ENCODE data around the gene ROR2.

ROR2 gene

DNA sequence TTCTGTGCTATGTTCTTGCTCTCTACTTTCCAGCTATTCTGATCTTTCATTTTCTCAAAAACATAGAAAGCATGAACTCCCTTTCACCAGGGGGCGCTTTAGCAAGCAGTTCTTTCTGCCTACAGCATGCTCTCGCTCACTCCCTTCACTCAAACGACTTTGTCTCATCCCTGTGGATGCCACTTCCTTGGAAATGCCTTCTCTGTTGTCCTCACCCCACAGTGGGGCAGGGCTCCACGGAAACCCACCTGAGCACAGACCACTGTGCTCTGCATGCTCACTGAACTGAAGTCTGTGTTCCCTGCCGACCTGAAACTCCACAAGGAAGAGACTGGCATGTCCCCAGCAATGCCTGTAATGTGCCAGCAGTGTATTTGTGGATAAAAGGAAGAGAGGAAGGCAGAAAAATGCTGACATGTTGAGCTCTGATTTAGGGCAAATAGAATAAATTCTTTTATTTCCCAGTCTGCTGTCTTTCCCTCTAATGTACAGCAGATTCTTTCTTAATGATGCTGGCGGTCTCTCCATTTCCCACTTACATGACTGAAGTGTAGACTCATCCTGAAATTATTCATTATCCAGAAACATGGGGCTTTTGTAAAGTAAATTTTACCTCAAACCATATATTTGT lies 4.9 kb upstream of the ROR2 start:
- Histone ChIP-seq H3K36me3 (ENCODE audit: insufficient read depth, low read length) (no peaks in the 10 kb centered on the region), H3K4me3 (peak overlapping the region; percentile 51), H3K9me3 (ENCODE audit: low read depth, low read length) (no peaks in the 10 kb centered on the region), H3K27ac (no peak overlapping the region), H3K9ac (ENCODE audit: insufficient read length) (no peak overlapping the region)
- TF ChIP-seq POLR2AphosphoS5 (IDR thresholded peaks at IDR 0.05; ENCODE audit: borderline replicate concordance, low read depth, low read length) (no peak), FOXP2 (optimal IDR thresholded peaks at IDR 0.05; ENCODE audit: control extremely low read depth, extremely low read length, insufficient read depth) (no peak), EZH2 (IDR thresholded peaks at IDR 0.05) (no peak)
- peak; percentile 16 for DNase-seq (ENCODE audit: low read depth, low spot score)

- no peaks in the 10 kb centered on the region for H3K9me3 ChIP-seq (ENCODE audit: low read depth, low read length)
- no peak overlapping the region for H3K9ac ChIP-seq (ENCODE audit: insufficient read length)
- no peak overlapping the region for H3K27ac ChIP-seq
- H3K4me3 ChIP-seq, result no peak overlapping the region
- no peaks in the 10 kb centered on the region for H3K36me3 ChIP-seq (ENCODE audit: insufficient read depth, low read length)
- no peak for DNase-seq (ENCODE audit: low read depth, low spot score)
- TF ChIP-seq FOXP2 (optimal IDR thresholded peaks at IDR 0.05; ENCODE audit: control extremely low read depth, extremely low read length, insufficient read depth) (no peak), EZH2 (IDR thresholded peaks at IDR 0.05) (no peak), POLR2AphosphoS5 (IDR thresholded peaks at IDR 0.05; ENCODE audit: borderline replicate concordance, low read depth, low read length) (no peak)
Observed at GRCh38 chr9:91953718-91954117, 3.7 kb upstream of the ROR2 start.

GRCh38 chr9:91951944-91952520 lies 2.0 kb upstream of the ROR2 start:
- no peak overlapping the region for H3K4me3 ChIP-seq
- no peaks in the 10 kb centered on the region for H3K36me3 ChIP-seq (ENCODE audit: insufficient read depth, low read length)
- DNase-seq (ENCODE audit: low read depth, low spot score), result no peak
- TF ChIP-seq FOXP2 (optimal IDR thresholded peaks at IDR 0.05; ENCODE audit: control extremely low read depth, extremely low read length, insufficient read depth) (no peak), POLR2AphosphoS5 (IDR thresholded peaks at IDR 0.05; ENCODE audit: borderline replicate concordance, low read depth, low read length) (no peak), EZH2 (IDR thresholded peaks at IDR 0.05) (no peak)
- H3K9ac ChIP-seq (ENCODE audit: insufficient read length), result no peak overlapping the region
- no peak overlapping the region for H3K27ac ChIP-seq
- H3K9me3 ChIP-seq (ENCODE audit: low read depth, low read length), result no peaks in the 10 kb centered on the region

DNA sequence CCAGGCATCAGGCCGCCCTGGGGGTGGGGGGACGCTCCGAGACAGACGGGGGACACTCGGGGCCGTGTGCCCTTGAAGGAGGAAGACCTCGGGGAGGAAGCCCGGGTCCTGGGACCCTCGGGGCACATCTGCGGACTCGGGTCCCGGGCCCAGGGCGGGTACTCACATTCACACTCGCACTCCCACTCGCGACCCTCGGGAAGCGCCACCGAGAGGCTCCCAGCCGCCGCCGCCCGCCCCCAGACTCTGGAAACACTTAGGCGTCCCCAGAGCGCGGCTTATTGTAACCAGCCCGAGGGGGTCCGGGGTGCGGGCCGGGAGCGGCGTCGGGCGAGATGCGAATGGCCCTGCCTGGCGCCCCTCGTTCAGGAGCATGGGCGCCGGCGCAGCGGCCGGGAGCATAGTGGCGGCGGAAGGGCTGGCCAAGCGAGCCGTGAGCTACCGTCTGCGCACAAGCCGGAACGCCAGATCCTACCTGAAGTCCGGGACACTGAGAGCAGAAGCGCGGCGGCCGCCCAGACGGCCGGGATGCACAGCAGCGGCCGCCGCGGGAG lies 559 bp downstream of the ROR2 start:
- H3K9ac ChIP-seq (ENCODE audit: insufficient read length), result no peak overlapping the region
- TF ChIP-seq POLR2AphosphoS5 (IDR thresholded peaks at IDR 0.05; ENCODE audit: borderline replicate concordance, low read depth, low read length), result no peak
- TF ChIP-seq FOXP2 (optimal IDR thresholded peaks at IDR 0.05; ENCODE audit: control extremely low read depth, extremely low read length, insufficient read depth), result no peak
- no peak for TF ChIP-seq EZH2 (IDR thresholded peaks at IDR 0.05)
- H3K36me3 ChIP-seq (ENCODE audit: insufficient read depth, low read length), result no peaks in the 10 kb centered on the region
- no peak for DNase-seq (ENCODE audit: low read depth, low spot score)
- no peak overlapping the region for H3K27ac ChIP-seq
- H3K4me3 ChIP-seq, result peak overlapping the region; percentile 85
- H3K9me3 ChIP-seq (ENCODE audit: low read depth, low read length), result no peaks in the 10 kb centered on the region

DNA sequence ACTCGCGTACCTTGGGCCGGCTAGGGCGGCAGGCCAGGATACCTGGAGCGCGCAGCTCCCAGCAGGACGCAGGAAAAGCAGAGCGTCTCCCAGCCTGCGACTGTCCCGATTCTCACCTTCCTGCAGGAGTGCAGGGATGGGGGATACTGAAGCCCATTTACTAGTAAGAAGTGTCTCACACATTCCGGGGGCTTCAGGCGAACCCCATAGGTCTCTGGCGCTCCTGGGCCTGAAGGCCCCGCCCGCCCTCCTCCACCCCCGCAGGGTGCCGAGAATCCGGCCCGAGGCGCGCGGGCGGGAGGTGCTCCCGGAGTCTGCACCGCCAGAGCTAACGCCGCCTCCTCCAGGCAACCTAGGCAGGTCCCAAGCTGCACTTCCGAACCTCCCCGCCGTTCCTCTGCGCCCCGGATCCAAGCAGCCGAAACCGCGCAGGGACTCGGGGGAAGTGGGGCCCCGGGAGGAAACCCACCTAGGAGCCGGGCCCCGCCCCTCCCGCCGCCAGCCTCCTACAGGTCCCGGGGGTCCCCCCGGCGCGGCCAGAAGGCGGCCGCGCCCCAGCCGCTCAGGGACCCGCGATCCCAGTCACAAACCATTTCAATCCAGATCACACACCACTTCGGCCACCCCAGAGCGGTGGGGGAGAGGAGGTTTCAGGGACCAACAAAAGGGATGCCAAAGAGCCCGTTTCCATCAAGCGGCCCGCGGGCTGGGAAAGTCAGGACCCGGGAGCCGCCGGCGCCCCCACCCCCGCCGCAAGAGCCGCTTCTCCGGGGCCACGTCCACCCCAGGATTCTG lies 1.2 kb downstream of the ROR2 start:
- Histone ChIP-seq H3K4me3 (peak overlapping the region; percentile 85), H3K9ac (ENCODE audit: insufficient read length) (no peak overlapping the region)

GRCh38 chr9:91948101-91948596 lies 1.9 kb downstream of the ROR2 start:
- peak overlapping the region; percentile 85 for H3K4me3 ChIP-seq
- TF ChIP-seq EZH2 (IDR thresholded peaks at IDR 0.05), result no peak
- no peak for TF ChIP-seq FOXP2 (optimal IDR thresholded peaks at IDR 0.05; ENCODE audit: control extremely low read depth, extremely low read length, insufficient read depth)
- TF ChIP-seq POLR2AphosphoS5 (IDR thresholded peaks at IDR 0.05; ENCODE audit: borderline replicate concordance, low read depth, low read length), result no peak
- no peak overlapping the region for H3K9ac ChIP-seq (ENCODE audit: insufficient read length)
- no peak for DNase-seq (ENCODE audit: low read depth, low spot score)
- no peaks in the 10 kb centered on the region for H3K9me3 ChIP-seq (ENCODE audit: low read depth, low read length)
- H3K36me3 ChIP-seq (ENCODE audit: insufficient read depth, low read length), result no peaks in the 10 kb centered on the region
- H3K27ac ChIP-seq, result no peak overlapping the region

More for the DNA sequence above, 1.2 kb downstream of the ROR2 start:
- no peaks in the 10 kb centered on the region for H3K9me3 ChIP-seq (ENCODE audit: low read depth, low read length)
- DNase-seq (ENCODE audit: low read depth, low spot score), result no peak
- TF ChIP-seq EZH2 (IDR thresholded peaks at IDR 0.05) (no peak), FOXP2 (optimal IDR thresholded peaks at IDR 0.05; ENCODE audit: control extremely low read depth, extremely low read length, insufficient read depth) (no peak), POLR2AphosphoS5 (IDR thresholded peaks at IDR 0.05; ENCODE audit: borderline replicate concordance, low read depth, low read length) (no peak)
- no peaks in the 10 kb centered on the region for H3K36me3 ChIP-seq (ENCODE audit: insufficient read depth, low read length)
- H3K27ac ChIP-seq, result no peak overlapping the region

DNA sequence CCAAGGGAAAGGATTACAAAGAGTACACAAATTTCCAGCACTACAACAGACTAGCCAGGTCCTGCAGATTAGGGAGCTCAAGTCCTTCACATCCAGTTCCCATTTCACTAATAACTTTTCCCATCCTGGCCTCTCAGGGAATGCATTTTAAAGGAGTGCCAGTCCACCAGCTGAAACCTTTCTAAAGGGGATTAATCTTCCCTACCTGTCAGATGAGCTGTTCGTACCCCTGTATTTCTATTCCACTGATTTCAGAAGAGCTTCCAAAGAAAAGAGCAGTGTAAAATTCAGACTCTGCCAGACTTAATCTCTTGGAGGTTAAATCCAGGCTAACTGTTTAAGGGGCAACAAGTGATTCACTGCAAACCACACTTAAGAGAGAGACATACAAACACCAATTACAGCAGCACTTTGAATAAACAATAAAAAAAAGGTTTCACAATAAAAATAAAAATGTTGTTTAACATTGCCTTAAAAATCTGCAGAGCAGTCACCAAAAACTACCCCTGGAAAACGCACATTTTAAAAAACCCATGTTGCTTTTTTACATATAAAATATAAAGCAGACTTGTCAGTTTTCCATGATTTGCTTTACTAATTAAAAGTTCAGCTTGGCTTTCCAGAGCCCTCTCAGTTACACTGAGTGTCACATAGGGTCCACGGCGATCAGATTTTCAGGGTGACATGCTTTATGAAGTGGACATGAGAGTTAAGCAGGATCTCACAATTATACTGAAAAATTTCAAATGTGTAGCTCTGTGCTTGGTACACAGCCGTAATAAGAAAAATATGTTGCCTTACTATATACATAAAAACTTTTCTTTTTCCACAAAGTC lies 3.2 kb downstream of the ROR2 start:
- Histone ChIP-seq H3K27ac (peak overlapping the region; percentile 45; the same call in 1 of the 2 replicates), H3K4me3 (0 out of 2 replicates have a peak overlapping the region, but pooled peaks have one; percentile 23), H3K36me3 (ENCODE audit: insufficient read depth, low read length) (no peaks in the 10 kb centered on the region), H3K9me3 (ENCODE audit: low read depth, low read length) (no peaks in the 10 kb centered on the region), H3K9ac (ENCODE audit: insufficient read length) (peak overlapping the region; percentile 28)
- no peak for DNase-seq (ENCODE audit: low read depth, low spot score)
- TF ChIP-seq POLR2AphosphoS5 (IDR thresholded peaks at IDR 0.05; ENCODE audit: borderline replicate concordance, low read depth, low read length) (no peak), EZH2 (IDR thresholded peaks at IDR 0.05) (no peak), FOXP2 (optimal IDR thresholded peaks at IDR 0.05; ENCODE audit: control extremely low read depth, extremely low read length, insufficient read depth) (no peak)

Data from SK-N-MC (cell line).